Ishikawa (cell line): Measurements from ENCODE around the gene STAT5A.

Source experiments
- CREB1 ChIP-seq: IDR thresholded peaks from 2 replicates; pipeline ENCODE4 v1.6.1; 2012; ENCODE audit warnings: low read depth
- EP300 ChIP-seq: IDR thresholded peaks from 2 replicates; pipeline ENCODE4 v1.6.1; 2012; ENCODE audit warnings: borderline replicate concordance
- NFIC ChIP-seq: IDR thresholded peaks from 2 replicates; pipeline ENCODE4 v1.6.1; 2012
- RAD21 ChIP-seq: IDR thresholded peaks from 2 replicates; pipeline ENCODE4 v1.6.1; 2012; ENCODE audit warnings: low read depth
- TAF1 ChIP-seq: IDR thresholded peaks from 2 replicates; pipeline ENCODE4 v1.6.1; 2012; ENCODE audit warnings: low read depth, mild to moderate bottlenecking
- YY1 ChIP-seq: IDR thresholded peaks from 2 replicates; pipeline ENCODE4 v1.6.1; 2012; ENCODE audit warnings: low read depth
- TF ChIP-seq, protein P1 (sequence below): IDR thresholded peaks from 2 replicates; pipeline ENCODE4 v1.6.1; 2012; ENCODE audit warnings: low read depth, mild to moderate bottlenecking

DNA sequence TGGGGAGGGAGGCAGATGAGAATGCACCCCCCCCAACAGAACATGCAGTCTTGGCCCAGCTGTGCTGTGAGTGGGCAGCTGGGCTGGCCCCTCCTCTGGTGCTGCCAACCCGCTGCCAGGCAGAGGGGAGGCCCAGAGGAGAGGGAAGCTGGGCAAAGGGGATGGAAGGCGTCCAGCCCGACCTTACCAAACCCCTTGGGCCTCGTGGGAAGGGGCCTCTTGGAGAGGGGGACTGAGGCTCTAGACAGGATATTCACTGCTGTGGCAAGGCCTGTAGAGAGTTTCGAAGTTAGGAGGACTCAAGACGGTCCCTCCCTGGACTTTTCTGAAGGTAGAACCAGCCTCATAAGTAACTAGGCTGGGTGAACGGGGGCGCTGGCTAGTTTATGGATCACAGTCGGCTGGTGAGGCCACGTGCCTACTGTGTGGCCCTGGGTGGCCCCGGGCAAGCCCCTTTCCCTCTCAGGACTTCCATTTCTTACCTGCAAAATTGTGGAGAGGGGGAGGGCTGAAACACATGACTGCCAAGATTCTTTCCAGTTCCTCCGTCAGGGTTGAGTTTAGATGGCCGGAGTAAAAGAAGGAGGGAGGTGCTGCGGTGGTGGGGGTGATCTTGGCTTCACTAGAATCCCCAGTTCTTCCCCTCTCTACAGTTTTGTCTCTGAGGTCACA, 857 bp upstream of the STAT5A start:
- TF ChIP-seq TAF1 (no peak), YY1 (no peak), NFIC (no peak), EP300 (no peak), CREB1 (no peak), RAD21 (no peak)
- TF ChIP-seq, protein P1, sequence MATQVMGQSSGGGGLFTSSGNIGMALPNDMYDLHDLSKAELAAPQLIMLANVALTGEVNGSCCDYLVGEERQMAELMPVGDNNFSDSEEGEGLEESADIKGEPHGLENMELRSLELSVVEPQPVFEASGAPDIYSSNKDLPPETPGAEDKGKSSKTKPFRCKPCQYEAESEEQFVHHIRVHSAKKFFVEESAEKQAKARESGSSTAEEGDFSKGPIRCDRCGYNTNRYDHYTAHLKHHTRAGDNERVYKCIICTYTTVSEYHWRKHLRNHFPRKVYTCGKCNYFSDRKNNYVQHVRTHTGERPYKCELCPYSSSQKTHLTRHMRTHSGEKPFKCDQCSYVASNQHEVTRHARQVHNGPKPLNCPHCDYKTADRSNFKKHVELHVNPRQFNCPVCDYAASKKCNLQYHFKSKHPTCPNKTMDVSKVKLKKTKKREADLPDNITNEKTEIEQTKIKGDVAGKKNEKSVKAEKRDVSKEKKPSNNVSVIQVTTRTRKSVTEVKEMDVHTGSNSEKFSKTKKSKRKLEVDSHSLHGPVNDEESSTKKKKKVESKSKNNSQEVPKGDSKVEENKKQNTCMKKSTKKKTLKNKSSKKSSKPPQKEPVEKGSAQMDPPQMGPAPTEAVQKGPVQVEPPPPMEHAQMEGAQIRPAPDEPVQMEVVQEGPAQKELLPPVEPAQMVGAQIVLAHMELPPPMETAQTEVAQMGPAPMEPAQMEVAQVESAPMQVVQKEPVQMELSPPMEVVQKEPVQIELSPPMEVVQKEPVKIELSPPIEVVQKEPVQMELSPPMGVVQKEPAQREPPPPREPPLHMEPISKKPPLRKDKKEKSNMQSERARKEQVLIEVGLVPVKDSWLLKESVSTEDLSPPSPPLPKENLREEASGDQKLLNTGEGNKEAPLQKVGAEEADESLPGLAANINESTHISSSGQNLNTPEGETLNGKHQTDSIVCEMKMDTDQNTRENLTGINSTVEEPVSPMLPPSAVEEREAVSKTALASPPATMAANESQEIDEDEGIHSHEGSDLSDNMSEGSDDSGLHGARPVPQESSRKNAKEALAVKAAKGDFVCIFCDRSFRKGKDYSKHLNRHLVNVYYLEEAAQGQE = no peak
